ENCODE data around the gene FIBIN. TPM values are rescaled to one million over a fixed set of nuclear protein-coding genes. Genes with fewer than 3 reads are reported as not detected.

FIBIN gene
- total RNA-seq, 1 donor from 2014 or later: 1.3 TPM

- no peak for DNase-seq (ENCODE audit: low read depth)
- Histone ChIP-seq H3K36me3 (ENCODE audit: control insufficient read depth, insufficient read depth, low read length) (no peaks in the 10 kb centered on the region), H3K27me3 (ENCODE audit: control insufficient read depth, insufficient read depth, low read length) (no peaks in the 10 kb centered on the region), H3K4me3 (ENCODE audit: low read depth, low read length) (no peak overlapping the region)
- TF ChIP-seq, protein P1, sequence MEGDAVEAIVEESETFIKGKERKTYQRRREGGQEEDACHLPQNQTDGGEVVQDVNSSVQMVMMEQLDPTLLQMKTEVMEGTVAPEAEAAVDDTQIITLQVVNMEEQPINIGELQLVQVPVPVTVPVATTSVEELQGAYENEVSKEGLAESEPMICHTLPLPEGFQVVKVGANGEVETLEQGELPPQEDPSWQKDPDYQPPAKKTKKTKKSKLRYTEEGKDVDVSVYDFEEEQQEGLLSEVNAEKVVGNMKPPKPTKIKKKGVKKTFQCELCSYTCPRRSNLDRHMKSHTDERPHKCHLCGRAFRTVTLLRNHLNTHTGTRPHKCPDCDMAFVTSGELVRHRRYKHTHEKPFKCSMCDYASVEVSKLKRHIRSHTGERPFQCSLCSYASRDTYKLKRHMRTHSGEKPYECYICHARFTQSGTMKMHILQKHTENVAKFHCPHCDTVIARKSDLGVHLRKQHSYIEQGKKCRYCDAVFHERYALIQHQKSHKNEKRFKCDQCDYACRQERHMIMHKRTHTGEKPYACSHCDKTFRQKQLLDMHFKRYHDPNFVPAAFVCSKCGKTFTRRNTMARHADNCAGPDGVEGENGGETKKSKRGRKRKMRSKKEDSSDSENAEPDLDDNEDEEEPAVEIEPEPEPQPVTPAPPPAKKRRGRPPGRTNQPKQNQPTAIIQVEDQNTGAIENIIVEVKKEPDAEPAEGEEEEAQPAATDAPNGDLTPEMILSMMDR (IDR thresholded peaks at IDR 0.05; ENCODE audit: insufficient read depth, low read length, poor library complexity, severe bottlenecking): no peak
These were observed 45.0 kb upstream of the FIBIN start for GRCh38 chr11:26948881-26949280.

DNA sequence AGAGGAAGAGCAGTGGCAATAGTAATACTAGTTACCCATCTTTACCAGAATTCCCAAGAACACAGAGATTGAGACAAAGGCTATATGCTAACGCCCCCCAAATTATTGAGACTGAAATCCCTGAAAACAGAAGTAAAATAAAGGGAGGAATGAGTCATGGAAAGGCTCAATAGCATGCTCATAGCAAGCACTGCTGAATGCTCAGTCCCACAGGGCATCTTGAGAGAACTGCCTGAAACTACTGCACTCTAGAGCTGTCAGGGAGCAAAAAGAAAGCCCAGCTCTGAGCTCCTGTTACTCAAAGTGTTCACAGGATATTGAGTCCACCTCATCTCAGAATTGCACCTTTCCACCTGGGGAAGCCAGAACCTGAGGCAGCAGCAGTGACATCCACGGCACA lies 44.1 kb upstream of the FIBIN start:
- no peaks in the 10 kb centered on the region for H3K27me3 ChIP-seq (ENCODE audit: control insufficient read depth, insufficient read depth, low read length)
- no peak overlapping the region for H3K4me3 ChIP-seq (ENCODE audit: low read depth, low read length)
- H3K36me3 ChIP-seq (ENCODE audit: control insufficient read depth, insufficient read depth, low read length): no peaks in the 10 kb centered on the region
- TF ChIP-seq, protein P1 (IDR thresholded peaks at IDR 0.05; ENCODE audit: insufficient read depth, low read length, poor library complexity, severe bottlenecking): no peak
- DNase-seq (ENCODE audit: low read depth): no peak

DNA sequence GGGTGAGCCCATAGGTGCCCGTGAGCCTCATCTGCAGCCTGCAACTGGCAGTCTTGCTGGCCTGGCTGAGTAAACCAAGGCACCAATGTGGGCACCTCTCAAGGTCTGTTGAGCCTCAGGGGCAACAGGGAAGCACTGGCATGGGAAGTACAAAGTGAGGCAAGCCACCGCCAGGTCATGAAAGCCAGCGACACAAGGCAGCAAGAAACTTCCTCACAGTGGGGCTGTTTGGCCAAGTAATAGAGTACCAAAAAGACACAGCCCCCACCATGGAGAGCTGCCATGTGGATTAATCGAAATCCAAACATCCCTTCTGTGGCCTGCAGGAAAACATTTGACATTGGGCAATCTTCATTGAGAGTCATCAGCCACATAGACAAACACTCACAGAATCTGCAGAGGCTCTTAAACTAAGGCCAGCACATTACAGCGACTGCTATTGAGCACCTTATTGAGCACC lies 43.6 kb upstream of the FIBIN start:
- no peaks in the 10 kb centered on the region for H3K36me3 ChIP-seq (ENCODE audit: control insufficient read depth, insufficient read depth, low read length)
- no peaks in the 10 kb centered on the region for H3K27me3 ChIP-seq (ENCODE audit: control insufficient read depth, insufficient read depth, low read length)
- no peak overlapping the region for H3K4me3 ChIP-seq (ENCODE audit: low read depth, low read length)
- TF ChIP-seq, protein P1 (IDR thresholded peaks at IDR 0.05; ENCODE audit: insufficient read depth, low read length, poor library complexity, severe bottlenecking): no peak
- no peak for DNase-seq (ENCODE audit: low read depth)

GRCh38 chr11:26951809-26952515 lies 42.0 kb upstream of the FIBIN start:
- Histone ChIP-seq H3K4me3 (ENCODE audit: low read depth, low read length) (no peak overlapping the region), H3K27me3 (ENCODE audit: control insufficient read depth, insufficient read depth, low read length) (no peaks in the 10 kb centered on the region), H3K36me3 (ENCODE audit: control insufficient read depth, insufficient read depth, low read length) (no peaks in the 10 kb centered on the region)
- TF ChIP-seq, protein P1 (IDR thresholded peaks at IDR 0.05; ENCODE audit: insufficient read depth, low read length, poor library complexity, severe bottlenecking): no peak
- DNase-seq (ENCODE audit: low read depth): no peak

GRCh38 chr11:26953770-26954392 lies 40.0 kb upstream of the FIBIN start:
- H3K4me3 ChIP-seq (ENCODE audit: low read depth, low read length): no peak overlapping the region
- H3K27me3 ChIP-seq (ENCODE audit: control insufficient read depth, insufficient read depth, low read length): no peaks in the 10 kb centered on the region
- H3K36me3 ChIP-seq (ENCODE audit: control insufficient read depth, insufficient read depth, low read length): no peaks in the 10 kb centered on the region
- TF ChIP-seq, protein P1 (IDR thresholded peaks at IDR 0.05; ENCODE audit: insufficient read depth, low read length, poor library complexity, severe bottlenecking): no peak
- DNase-seq (ENCODE audit: low read depth): no peak
